GM19035 (cell line): ENCODE data around the gene MESD.

ENCODE experiments used
- ATAC-seq: cut with Tn5 transposase; IDR thresholded peaks from one replicate; pipeline ENCODE4 v1.9.1; 2021; ENCODE audit not compliant: unreplicated experiment

Gene MESD

DNA sequence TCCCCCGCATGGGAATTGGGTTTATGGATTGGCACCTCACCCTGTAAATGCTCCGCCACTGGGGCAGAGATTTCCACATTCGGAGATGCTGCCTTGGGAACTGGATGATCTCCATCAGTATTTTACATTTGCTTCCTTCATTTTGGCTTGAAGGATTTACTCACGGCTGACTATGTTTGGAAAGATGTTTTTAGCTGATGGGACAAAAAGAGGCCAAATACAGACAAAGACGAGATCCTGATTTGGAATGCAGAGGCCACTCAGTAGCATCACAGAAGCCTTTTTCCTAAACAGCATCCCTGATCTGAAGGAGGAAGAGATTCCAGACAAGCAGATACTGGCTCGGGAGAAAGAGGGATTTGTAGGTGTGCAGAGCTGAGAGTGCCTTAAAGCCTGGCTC lies 76.9 kb downstream of the MESD start:
- no peak for ATAC-seq

DNA sequence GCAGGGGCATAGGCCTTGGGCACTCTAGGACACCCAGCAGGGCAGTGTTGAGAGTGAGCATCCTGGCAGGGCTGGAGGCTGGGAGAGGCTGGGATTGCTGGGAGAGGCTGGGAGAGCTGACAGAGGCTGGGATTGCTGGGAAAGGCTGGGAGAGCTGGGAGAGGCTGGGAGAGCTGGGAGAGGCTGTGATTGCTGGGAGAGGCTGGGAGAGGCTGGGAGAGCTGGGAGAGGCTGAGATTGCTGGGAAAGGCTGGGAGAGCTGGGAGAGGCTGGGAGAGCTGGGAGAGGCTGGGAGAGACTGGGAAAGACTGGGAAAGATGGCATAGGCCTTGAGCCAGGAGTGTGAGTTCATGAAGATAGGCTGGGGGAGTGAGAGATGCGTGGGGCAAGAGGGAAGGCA lies 77.8 kb downstream of the MESD start:
- no peak for ATAC-seq

GRCh38 chr15:80906159-80906766 lies 83.4 kb downstream of the MESD start:
- ATAC-seq: no peak

- no peak for ATAC-seq
These were observed 84.6 kb downstream of the MESD start for GRCh38 chr15:80904998-80905397.

GRCh38 chr15:80902298-80902801 lies 87.3 kb downstream of the MESD start:
- no peak for ATAC-seq

- no peak for ATAC-seq
These were observed 91.6 kb downstream of the MESD start for GRCh38 chr15:80898040-80898439.
